Astrocyte (in vitro differentiated cells and primary cell): ENCODE measurements around the gene CCDC69. TPM values are rescaled to one million over a fixed set of nuclear protein-coding genes. Genes with fewer than 3 reads are reported as not detected.
"Not testable (repeated sequence)": the region's sequence is repeated elsewhere in the genome, so short reads cannot be mapped to it uniquely, and the experiment has no call there.

ENCODE experiments used
- DNase-seq: peaks from one replicate; pipeline ENCODE4 v3.0.0-alpha.2; 2010; ENCODE audit warnings: low read depth
- FAIRE-seq: peaks from 2 replicates; lab custom pipeline; 2011; peaks lifted over from hg19 to GRCh38; lab: Jason Lieb, UNC
- H2AFZ ChIP-seq: 2 replicates; pipeline ENCODE4 v1.6.0; 2012; ENCODE audit warnings: low read depth, low read length, inconsistent platforms
- H3K27ac ChIP-seq: 2 replicates; pipeline ENCODE4 v1.5.1; 2011; ENCODE audit warnings: low read depth, low read length, inconsistent platforms
- H3K27me3 ChIP-seq: 2 replicates; pipeline ENCODE4 v1.6.0; 2011; ENCODE audit warnings: low read length, inconsistent platforms; ENCODE audit not compliant: insufficient read depth
- H3K36me3 ChIP-seq: 2 replicates; pipeline ENCODE4 v1.5.1; 2011; ENCODE audit warnings: low read length, inconsistent platforms; ENCODE audit not compliant: insufficient read depth
- H3K4me1 ChIP-seq: 2 replicates; pipeline ENCODE4 v1.5.1; 2011; ENCODE audit warnings: low read length, inconsistent platforms; ENCODE audit not compliant: insufficient read depth
- H3K4me2 ChIP-seq: 2 replicates; pipeline ENCODE4 v1.6.0; 2012; ENCODE audit warnings: low read length, inconsistent platforms
- H3K4me3 ChIP-seq: 2 replicates; pipeline ENCODE4 v1.5.1; 2011; ENCODE audit warnings: low read depth, mild to moderate bottlenecking, low read length, inconsistent platforms; ENCODE audit not compliant: insufficient read depth
- H3K79me2 ChIP-seq: 2 replicates; pipeline ENCODE4 v1.6.0; 2012; ENCODE audit warnings: mild to moderate bottlenecking, low read length, inconsistent platforms; ENCODE audit not compliant: insufficient read depth
- H3K9ac ChIP-seq: 2 replicates; pipeline ENCODE4 v1.6.0; 2012; ENCODE audit warnings: mild to moderate bottlenecking, low read length, inconsistent platforms
- H3K9me3 ChIP-seq: 2 replicates; pipeline ENCODE4 v1.5.1; 2012; ENCODE audit warnings: low read depth, mild to moderate bottlenecking, low read length, inconsistent platforms; ENCODE audit not compliant: insufficient read depth
- H4K20me1 ChIP-seq: 2 replicates; pipeline ENCODE4 v1.6.0; 2012; ENCODE audit warnings: low read length, inconsistent platforms; ENCODE audit not compliant: insufficient read depth
- H3K27ac Mint-ChIP-seq: one replicate; pipeline ENCODE4 v1.8.0; 2021; ENCODE audit warnings: mild to moderate bottlenecking, mixed read lengths; ENCODE audit not compliant: unreplicated experiment
- H3K27me3 Mint-ChIP-seq: one replicate; pipeline ENCODE4 v1.8.0; 2021; ENCODE audit warnings: low read depth, mixed read lengths; ENCODE audit not compliant: unreplicated experiment
- H3K36me3 Mint-ChIP-seq: one replicate; pipeline ENCODE4 v1.8.0; 2021; ENCODE audit warnings: low read depth, mixed read lengths; ENCODE audit not compliant: unreplicated experiment
- H3K4me1 Mint-ChIP-seq: one replicate; pipeline ENCODE4 v1.8.0; 2021; ENCODE audit warnings: low read depth, mixed read lengths; ENCODE audit not compliant: unreplicated experiment
- H3K4me3 Mint-ChIP-seq: one replicate; pipeline ENCODE4 v1.8.0; 2021; ENCODE audit warnings: mild to moderate bottlenecking, moderate library complexity, mixed read lengths; ENCODE audit not compliant: unreplicated experiment
- H3K9me3 Mint-ChIP-seq: one replicate; pipeline ENCODE4 v1.8.0; 2021; ENCODE audit warnings: mild to moderate bottlenecking, mixed read lengths; ENCODE audit not compliant: unreplicated experiment
- EZH2 ChIP-seq: IDR thresholded peaks from 2 replicates; pipeline ENCODE4 v1.6.1; 2012; ENCODE audit warnings: mild to moderate bottlenecking, low read length, inconsistent platforms; ENCODE audit not compliant: insufficient read depth
- total RNA-seq: library from RNA; stranded (reverse); gene quantifications from 2 replicates; pipeline ENCODE4 v1.2.1, GENCODE V29; 2021
- TF ChIP-seq, protein P1 (sequence below): IDR thresholded peaks from 2 replicates; pipeline ENCODE4 v1.5.1; 2011; ENCODE audit warnings: low read depth, mild to moderate bottlenecking, inconsistent platforms, low read length, moderate library complexity; ENCODE audit not compliant: insufficient read depth

Gene CCDC69
- total RNA-seq, 1 donor from 2014 or later, result 4.1 TPM

DNA sequence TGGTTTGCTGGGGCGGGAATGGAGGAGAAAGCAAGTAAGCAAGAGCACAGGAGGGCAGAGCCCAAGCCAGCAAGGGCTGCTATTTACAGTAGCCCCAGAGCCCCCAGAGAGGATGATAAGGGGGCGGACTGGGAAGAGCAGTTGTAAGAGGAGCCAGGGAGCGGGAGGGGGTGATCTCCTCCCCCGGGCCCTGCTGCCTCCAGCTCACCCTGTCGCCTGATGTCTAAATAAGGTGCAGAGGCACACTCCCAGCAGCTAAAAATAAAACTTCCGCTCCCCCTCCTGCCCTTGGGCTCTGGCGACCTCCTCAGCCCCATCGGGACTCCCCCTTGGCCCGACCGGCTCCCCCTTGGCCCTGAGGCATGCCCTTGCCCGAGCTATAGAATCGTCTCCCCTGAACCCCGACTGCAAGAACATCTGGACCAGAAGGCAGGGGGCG, 14.4 kb upstream of the CCDC69 start:
- H4K20me1 ChIP-seq, result no peaks in the 10 kb centered on the region

GRCh38 chr5:151237685-151238084, 13.8 kb upstream of the CCDC69 start:
- Histone ChIP-seq H4K20me1 (no peaks in the 10 kb centered on the region), H3K36me3 (no peaks in the 10 kb centered on the region), H3K27ac (no peak overlapping the region), H3K27me3 (peaks cover 6% of the 10 kb centered on the region), H2AFZ (no peak overlapping the region), H3K4me2 (no peak overlapping the region), H3K4me1 (no peaks in the 10 kb centered on the region), H3K79me2 (no peaks in the 10 kb centered on the region), H3K4me3 (no peak overlapping the region), H3K9me3 (no peaks in the 10 kb centered on the region), H3K9ac (no peak overlapping the region)
- FAIRE-seq (no peak), DNase-seq (no peak)
- no peak overlapping the region for H3K4me3 Mint-ChIP-seq
- H3K27me3 Mint-ChIP-seq, result peaks cover 20% of the 10 kb centered on the region
- no peak overlapping the region for H3K27ac Mint-ChIP-seq
- no peak for TF ChIP-seq EZH2
- TF ChIP-seq, protein P1, sequence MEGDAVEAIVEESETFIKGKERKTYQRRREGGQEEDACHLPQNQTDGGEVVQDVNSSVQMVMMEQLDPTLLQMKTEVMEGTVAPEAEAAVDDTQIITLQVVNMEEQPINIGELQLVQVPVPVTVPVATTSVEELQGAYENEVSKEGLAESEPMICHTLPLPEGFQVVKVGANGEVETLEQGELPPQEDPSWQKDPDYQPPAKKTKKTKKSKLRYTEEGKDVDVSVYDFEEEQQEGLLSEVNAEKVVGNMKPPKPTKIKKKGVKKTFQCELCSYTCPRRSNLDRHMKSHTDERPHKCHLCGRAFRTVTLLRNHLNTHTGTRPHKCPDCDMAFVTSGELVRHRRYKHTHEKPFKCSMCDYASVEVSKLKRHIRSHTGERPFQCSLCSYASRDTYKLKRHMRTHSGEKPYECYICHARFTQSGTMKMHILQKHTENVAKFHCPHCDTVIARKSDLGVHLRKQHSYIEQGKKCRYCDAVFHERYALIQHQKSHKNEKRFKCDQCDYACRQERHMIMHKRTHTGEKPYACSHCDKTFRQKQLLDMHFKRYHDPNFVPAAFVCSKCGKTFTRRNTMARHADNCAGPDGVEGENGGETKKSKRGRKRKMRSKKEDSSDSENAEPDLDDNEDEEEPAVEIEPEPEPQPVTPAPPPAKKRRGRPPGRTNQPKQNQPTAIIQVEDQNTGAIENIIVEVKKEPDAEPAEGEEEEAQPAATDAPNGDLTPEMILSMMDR, result no peak
- H3K4me1 Mint-ChIP-seq, result no peaks in the 10 kb centered on the region
- no peaks in the 10 kb centered on the region for H3K36me3 Mint-ChIP-seq
- H3K9me3 Mint-ChIP-seq, result no peaks in the 10 kb centered on the region

More for the DNA sequence above, 14.4 kb upstream of the CCDC69 start:
- H3K4me1 Mint-ChIP-seq, result no peaks in the 10 kb centered on the region
- FAIRE-seq (no peak), DNase-seq (no peak)
- H3K27ac ChIP-seq, result no peak overlapping the region
- TF ChIP-seq, protein P1, result no peak
- no peak for TF ChIP-seq EZH2
- no peaks in the 10 kb centered on the region for H3K79me2 ChIP-seq
- H3K9ac ChIP-seq, result no peak overlapping the region
- H3K27me3 ChIP-seq, result peaks cover 6% of the 10 kb centered on the region
- H3K4me3 Mint-ChIP-seq, result no peak overlapping the region
- H3K27me3 Mint-ChIP-seq, result peaks cover 17% of the 10 kb centered on the region
- H3K36me3 Mint-ChIP-seq, result no peaks in the 10 kb centered on the region
- no peaks in the 10 kb centered on the region for H3K36me3 ChIP-seq
- H3K4me2 ChIP-seq, result no peak overlapping the region
- no peak overlapping the region for H2AFZ ChIP-seq
- H3K27ac Mint-ChIP-seq, result no peak overlapping the region
- H3K4me3 ChIP-seq, result no peak overlapping the region
- H3K9me3 Mint-ChIP-seq, result no peaks in the 10 kb centered on the region
- no peaks in the 10 kb centered on the region for H3K4me1 ChIP-seq
- H3K9me3 ChIP-seq, result no peaks in the 10 kb centered on the region

DNA sequence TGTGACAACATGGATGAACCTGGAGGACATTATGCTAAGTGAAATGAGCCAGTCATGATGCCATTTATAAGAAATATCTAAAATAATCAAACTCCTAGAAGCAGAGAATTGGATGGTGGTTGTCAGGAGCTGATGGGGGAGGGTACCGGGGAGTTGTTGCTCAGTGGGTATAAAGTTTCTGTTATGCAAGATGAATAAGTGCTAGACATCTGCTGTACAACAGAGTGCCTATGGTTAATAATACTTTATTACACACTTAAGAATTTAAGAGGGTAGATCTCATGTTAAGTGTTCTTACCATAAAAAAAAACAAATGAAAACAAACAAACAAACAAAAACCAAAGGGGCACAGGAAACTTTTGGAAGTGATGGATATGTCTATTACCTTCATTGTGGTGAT, 13.0 kb upstream of the CCDC69 start:
- H3K4me1 Mint-ChIP-seq, result no peaks in the 10 kb centered on the region
- no peaks in the 10 kb centered on the region for H3K79me2 ChIP-seq
- H3K9me3 Mint-ChIP-seq, result no peaks in the 10 kb centered on the region
- H3K27ac ChIP-seq, result no peak overlapping the region
- DNase-seq (no peak), FAIRE-seq (no peak)
- H3K9me3 ChIP-seq, result no peaks in the 10 kb centered on the region
- no peaks in the 10 kb centered on the region for H3K36me3 Mint-ChIP-seq
- H3K4me1 ChIP-seq, result no peaks in the 10 kb centered on the region
- no peak overlapping the region for H3K4me3 Mint-ChIP-seq
- no peak overlapping the region for H3K4me3 ChIP-seq
- H3K4me2 ChIP-seq, result no peak overlapping the region
- peaks cover 9% of the 10 kb centered on the region for H3K27me3 ChIP-seq
- TF ChIP-seq EZH2, result no peak
- TF ChIP-seq, protein P1, result no peak
- H4K20me1 ChIP-seq, result no peaks in the 10 kb centered on the region
- no peak overlapping the region for H3K27ac Mint-ChIP-seq
- peaks cover 26% of the 10 kb centered on the region for H3K27me3 Mint-ChIP-seq
- H2AFZ ChIP-seq, result no peak overlapping the region
- no peaks in the 10 kb centered on the region for H3K36me3 ChIP-seq
- no peak overlapping the region for H3K9ac ChIP-seq

GRCh38 chr5:151235239-151235571, 11.3 kb upstream of the CCDC69 start:
- H4K20me1 ChIP-seq, H3K4me3 ChIP-seq, H3K9me3 Mint-ChIP-seq, H3K36me3 Mint-ChIP-seq, H3K4me1 ChIP-seq, FAIRE-seq, H3K4me1 Mint-ChIP-seq, DNase-seq, H3K79me2 ChIP-seq, H2AFZ ChIP-seq, H3K4me3 Mint-ChIP-seq, H3K4me2 ChIP-seq, H3K27ac ChIP-seq, H3K27ac Mint-ChIP-seq, H3K9ac ChIP-seq, H3K9me3 ChIP-seq, H3K36me3 ChIP-seq: not testable (repeated sequence)
- H3K27me3 ChIP-seq, result peaks cover 15% of the 10 kb centered on the region
- peaks cover 28% of the 10 kb centered on the region for H3K27me3 Mint-ChIP-seq
